ENCODE data around the gene TAF5L.
"Not testable (repeated sequence)": the region's sequence is repeated elsewhere in the genome, so short reads cannot be mapped to it uniquely, and the experiment has no call there.

TAF5L gene

GRCh38 chr1:229563701-229564100 lies 62.2 kb downstream of the TAF5L start:
- DNase-seq: no peak

GRCh38 chr1:229563241-229563640 lies 62.7 kb downstream of the TAF5L start:
- DNase-seq: no peak

GRCh38 chr1:229562686-229563085 lies 63.2 kb downstream of the TAF5L start:
- no peak for DNase-seq

- DNase-seq: no peak
These were observed 64.8 kb downstream of the TAF5L start for GRCh38 chr1:229561141-229561540.

- DNase-seq: not testable (repeated sequence)
These were observed 65.8 kb downstream of the TAF5L start for GRCh38 chr1:229560124-229560523.

GRCh38 chr1:229559336-229559801 lies 66.6 kb downstream of the TAF5L start:
- not testable (repeated sequence) for DNase-seq

GRCh38 chr1:229558460-229559335 lies 67.2 kb downstream of the TAF5L start, which contains the start of gene ABCB10:
Gene ABCB10, minus strand, starts transcription at chr1:229558707. Its CDS starts 55 bp downstream, at chr1:229558652.
- DNase-seq: peak; percentile 72

GRCh38 chr1:229557913-229558414 lies 68.0 kb downstream of the TAF5L start:
- peak; percentile 7 for DNase-seq

- no peak for DNase-seq
These were observed 68.6 kb downstream of the TAF5L start for GRCh38 chr1:229557200-229557850.

GRCh38 chr1:229554886-229555621 lies 70.9 kb downstream of the TAF5L start:
- no peak for DNase-seq

- DNase-seq: no peak
These were observed 72.2 kb downstream of the TAF5L start for GRCh38 chr1:229553621-229554130.

GRCh38 chr1:229552732-229553131 lies 73.2 kb downstream of the TAF5L start:
- DNase-seq: no peak

- no peak for DNase-seq
These were observed 74.9 kb downstream of the TAF5L start for GRCh38 chr1:229550812-229551567.

- no peak for DNase-seq
These were observed 78.4 kb downstream of the TAF5L start for GRCh38 chr1:229547542-229547941.

GRCh38 chr1:229544587-229544986 lies 81.3 kb downstream of the TAF5L start:
- DNase-seq: no peak
